ENCODE data around the gene SYNPO. TPM values are rescaled to one million over a fixed set of nuclear protein-coding genes. Genes with fewer than 3 reads are reported as not detected.

The SYNPO gene
- total RNA-seq: 10.0 and 39.4 TPM in 2 replicates

DNA sequence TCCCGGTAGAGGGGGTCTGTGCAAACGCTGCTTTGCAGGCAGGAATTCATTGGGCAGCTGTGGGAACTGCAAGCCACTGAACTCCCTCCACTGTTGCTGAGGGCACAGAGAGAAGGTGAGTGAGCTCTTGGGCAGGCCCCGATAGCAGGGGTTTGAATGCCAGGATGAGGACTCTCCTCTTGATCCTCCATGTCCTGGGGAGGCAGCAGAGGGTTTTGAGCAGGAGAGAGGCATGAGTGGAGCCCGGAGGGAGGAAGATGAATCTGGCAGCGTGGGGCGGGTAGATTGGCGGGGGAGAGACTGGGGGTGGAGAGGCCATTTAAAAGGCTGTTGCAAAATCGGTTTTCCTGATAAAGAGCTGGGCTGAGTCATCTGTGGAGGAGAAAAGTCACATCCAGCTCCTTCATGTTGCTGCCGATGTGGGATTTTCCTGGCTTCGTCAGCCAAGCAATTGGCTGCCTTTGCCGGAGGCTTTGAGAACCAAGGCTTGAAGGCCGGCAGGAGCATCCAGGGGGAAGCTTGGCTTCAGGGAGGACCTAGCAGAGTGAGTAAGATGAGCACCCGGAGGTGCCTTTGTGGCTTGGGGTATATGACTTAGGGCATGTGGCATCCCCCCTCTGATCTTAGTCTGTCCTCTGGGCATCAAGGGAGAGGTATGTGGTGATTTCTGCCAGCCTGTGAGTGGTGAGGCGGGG lies at the start of gene SYNPO:
SYNPO (plus strand) TSS at position 350 of the 695 bp plus-strand sequence. CDS start 7,616 bp downstream, outside the sequence.

GRCh38 chr5:150661086-150661485 lies 20.6 kb downstream of the SYNPO start, which contains the start of gene MYOZ3:
Gene MYOZ3, plus strand, starts transcription at chr5:150661251. Its CDS starts 1,691 bp downstream, at chr5:150662942.

GRCh38 chr5:150700594-150701377 lies 60.3 kb downstream of the SYNPO start, which contains the start of gene RBM22:
Gene RBM22, minus strand, starts transcription at chr5:150701062. Its CDS starts 77 bp downstream, at chr5:150700985.

Other genes starting within 250 kb of the SYNPO start
- gene CD74, start 227.8 kb upstream of the SYNPO start, total RNA-seq: 0.36 and 0.56 TPM in 2 replicates
- gene RPS14, start 190.9 kb upstream of the SYNPO start, total RNA-seq: 3,989 and 4,022 TPM in 2 replicates
- 39.4 and 62.3 TPM in 2 replicates for gene NDST1, start 132.5 kb upstream of the SYNPO start, total RNA-seq
- gene MYOZ3, start 20.6 kb downstream of the SYNPO start, total RNA-seq: 0.18 and 0.94 TPM in 2 replicates
- gene RBM22, start 60.4 kb downstream of the SYNPO start, total RNA-seq: 18.5 and 18.9 TPM in 2 replicates
- gene DCTN4, start 118.4 kb downstream of the SYNPO start, total RNA-seq: 25.9 and 29.9 TPM in 2 replicates
- 2.7 and 8.5 TPM in 2 replicates for gene SMIM3, start 138.1 kb downstream of the SYNPO start, total RNA-seq
- not detected in 2 replicates for gene IRGM, start 205.9 kb downstream of the SYNPO start, total RNA-seq